GM19240 (cell line): ENCODE data around the gene THSD1.
"Not testable (repeated sequence)": the region's sequence is repeated elsewhere in the genome, so short reads cannot be mapped to it uniquely, and the experiment has no call there.

Source experiments
- DNase-seq: peaks from one replicate; pipeline ENCODE4 v3.0.0; 2011; ENCODE audit warnings: low spot score; ENCODE audit not compliant: insufficient read length

Gene THSD1

GRCh38 chr13:52408071-52408658 is 2.2 kb upstream of the THSD1 start:
- DNase-seq, result not testable (repeated sequence)

- not testable (repeated sequence) for DNase-seq
These were observed 1.5 kb upstream of the THSD1 start for GRCh38 chr13:52407436-52407835.

- DNase-seq, result no peak
These were observed 657 bp upstream of the THSD1 start for GRCh38 chr13:52406629-52407028.

GRCh38 chr13:52405369-52405766 is 604 bp downstream of the THSD1 start:
- DNase-seq, result no peak

GRCh38 chr13:52399708-52400107 is 6.3 kb downstream of the THSD1 start:
- no peak for DNase-seq

- DNase-seq, result no peak
These were observed 6.9 kb downstream of the THSD1 start for GRCh38 chr13:52399046-52399445.

GRCh38 chr13:52395704-52396103 is 10.3 kb downstream of the THSD1 start:
- no peak for DNase-seq

- no peak for DNase-seq
These were observed 11.4 kb downstream of the THSD1 start for GRCh38 chr13:52394586-52394985.

GRCh38 chr13:52393572-52394357 is 12.2 kb downstream of the THSD1 start:
- no peak for DNase-seq

- DNase-seq, result no peak
These were observed 18.3 kb downstream of the THSD1 start for GRCh38 chr13:52387721-52388120.

- DNase-seq, result no peak
These were observed 20.1 kb downstream of the THSD1 start for GRCh38 chr13:52385870-52386269.

- no peak for DNase-seq
These were observed 22.6 kb downstream of the THSD1 start for GRCh38 chr13:52383366-52383765.

- DNase-seq, result no peak
These were observed 27.7 kb downstream of the THSD1 start for GRCh38 chr13:52378312-52378711.

GRCh38 chr13:52377898-52378297 is 28.1 kb downstream of the THSD1 start:
- no peak for DNase-seq

GRCh38 chr13:52374873-52375411 is 31.0 kb downstream of the THSD1 start:
- DNase-seq, result no peak

GRCh38 chr13:52374389-52374788 is 31.6 kb downstream of the THSD1 start:
- DNase-seq, result no peak

GRCh38 chr13:52373277-52373676 is 32.7 kb downstream of the THSD1 start:
- DNase-seq, result not testable (repeated sequence)

GRCh38 chr13:52371736-52372247 is 34.2 kb downstream of the THSD1 start:
- no peak for DNase-seq

- DNase-seq, result no peak
These were observed 39.7 kb downstream of the THSD1 start for GRCh38 chr13:52366291-52366690.

- not testable (repeated sequence) for DNase-seq
These were observed 43.6 kb downstream of the THSD1 start for GRCh38 chr13:52362169-52362887.

- DNase-seq, result no peak
These were observed 44.7 kb downstream of the THSD1 start for GRCh38 chr13:52361225-52361624.

GRCh38 chr13:52359534-52359933 is 46.4 kb downstream of the THSD1 start:
- no peak for DNase-seq
